H54 (cell line): ENCODE results near the gene SLC39A11.

ENCODE experiments used
- DNase-seq: peaks from one replicate; pipeline ENCODE4 v3.0.0; 2011; ENCODE audit warnings: low spot score, mixed read lengths; ENCODE audit not compliant: insufficient read length
- FAIRE-seq: peaks from 3 replicates; lab custom pipeline; 2011; peaks lifted over from hg19 to GRCh38; lab: Jason Lieb, UNC
- POLR2A ChIP-seq: IDR thresholded peaks from 2 replicates; pipeline ENCODE4 v1.6.1; 2011; ENCODE audit warnings: low read depth, mild to moderate bottlenecking, low read length

SLC39A11 gene

DNA sequence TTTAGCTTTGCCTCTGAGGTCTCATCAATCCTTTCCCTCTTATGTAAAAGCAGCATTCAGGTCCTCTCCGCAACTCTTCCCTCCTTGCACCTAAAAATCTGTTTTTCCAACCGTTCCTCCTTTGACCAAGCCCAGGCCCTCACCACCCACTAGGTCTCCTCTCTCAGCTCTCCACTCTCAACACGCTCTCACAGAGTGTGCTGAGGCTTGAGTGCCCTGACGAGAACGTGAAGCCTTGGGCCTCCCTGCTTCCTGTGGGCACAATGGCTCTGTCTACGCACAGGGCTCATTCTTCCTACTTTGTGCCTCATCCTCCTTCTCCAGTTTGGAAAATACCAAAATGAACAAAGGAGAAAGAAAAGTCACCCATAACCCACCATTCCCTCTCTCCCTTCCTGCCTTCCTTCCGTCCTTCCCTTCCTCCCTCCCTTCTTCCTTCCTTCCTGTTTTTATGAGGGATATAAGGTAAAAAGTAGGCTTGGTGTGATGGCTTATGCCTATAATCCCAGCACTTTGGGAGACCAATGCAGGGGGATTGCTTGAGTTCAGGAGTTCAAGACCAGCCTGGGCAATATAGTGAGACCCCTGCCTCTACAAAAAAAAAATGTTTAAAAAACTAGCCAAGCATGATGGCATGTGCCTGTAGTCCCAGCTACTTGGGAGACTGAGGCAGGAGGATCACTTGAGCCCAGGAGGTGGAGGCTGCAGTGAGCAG is 31.3 kb upstream of the SLC39A11 start:
- no peak for DNase-seq
- FAIRE-seq = no peak
- TF ChIP-seq POLR2A = no peak

DNA sequence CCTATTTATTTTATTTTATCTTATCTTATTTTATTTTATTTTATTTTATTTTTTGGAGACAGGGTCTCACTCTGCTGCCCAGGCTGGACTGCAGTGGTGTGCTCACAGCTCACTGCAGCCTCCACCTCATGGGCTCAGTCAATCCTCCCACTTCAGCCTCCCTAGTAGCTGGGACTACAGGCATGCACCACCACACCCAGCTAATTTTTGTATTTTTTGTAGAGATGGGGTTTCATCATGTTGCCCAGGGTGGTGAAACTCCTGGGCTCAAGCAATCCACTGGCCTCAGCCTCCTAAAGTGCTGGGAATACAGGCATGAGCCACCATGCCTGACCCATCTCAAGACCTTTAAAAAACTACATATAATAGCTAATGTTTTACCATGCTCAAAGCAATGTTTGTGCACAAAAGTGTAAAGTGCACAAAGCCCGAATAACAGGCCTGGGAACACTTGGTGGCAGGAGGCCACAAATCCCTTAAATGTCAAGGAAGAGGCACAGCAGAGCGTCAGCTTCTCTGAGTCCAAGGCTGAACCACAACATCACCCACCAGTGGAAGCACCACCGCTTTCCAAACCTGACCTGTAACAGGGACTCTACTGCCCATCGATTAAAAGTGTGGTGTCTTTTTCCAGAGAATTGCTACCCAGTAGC is 30.6 kb upstream of the SLC39A11 start:
- DNase-seq (no peak), FAIRE-seq (no peak)
- no peak for TF ChIP-seq POLR2A

GRCh38 chr17:73121506-73121905 is 29.0 kb upstream of the SLC39A11 start:
- no peak for TF ChIP-seq POLR2A
- FAIRE-seq = no peak
- DNase-seq = no peak

- no peak for FAIRE-seq
- TF ChIP-seq POLR2A = no peak
- no peak for DNase-seq
Measured at GRCh38 chr17:73119631-73120030, 27.1 kb upstream of the SLC39A11 start.

DNA sequence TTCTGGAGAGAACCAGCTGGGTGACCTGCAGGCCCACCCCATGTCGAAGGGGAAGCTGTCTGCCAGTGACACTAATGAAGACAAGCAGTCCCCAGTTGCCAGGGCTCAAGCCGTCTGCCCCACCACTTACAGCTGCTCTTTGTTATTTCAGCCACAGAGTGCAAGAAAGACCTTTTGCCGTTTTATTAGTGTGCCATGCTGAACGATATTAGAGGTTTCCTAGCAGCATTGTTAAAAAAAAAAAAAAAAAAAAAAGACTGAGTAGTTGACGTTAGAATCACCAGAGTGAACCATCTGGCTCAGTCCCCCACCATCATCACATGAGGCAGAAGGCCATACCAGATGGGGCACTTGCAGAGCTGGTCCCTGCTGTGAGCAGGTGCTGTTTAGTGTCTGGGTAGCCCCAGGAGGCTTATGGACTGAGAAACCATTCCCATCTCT is 26.5 kb upstream of the SLC39A11 start:
- no peak for DNase-seq
- no peak for FAIRE-seq
- TF ChIP-seq POLR2A = no peak

- FAIRE-seq (no peak), DNase-seq (no peak)
- TF ChIP-seq POLR2A = no peak
Measured at GRCh38 chr17:73118139-73118538, 25.7 kb upstream of the SLC39A11 start.

DNA sequence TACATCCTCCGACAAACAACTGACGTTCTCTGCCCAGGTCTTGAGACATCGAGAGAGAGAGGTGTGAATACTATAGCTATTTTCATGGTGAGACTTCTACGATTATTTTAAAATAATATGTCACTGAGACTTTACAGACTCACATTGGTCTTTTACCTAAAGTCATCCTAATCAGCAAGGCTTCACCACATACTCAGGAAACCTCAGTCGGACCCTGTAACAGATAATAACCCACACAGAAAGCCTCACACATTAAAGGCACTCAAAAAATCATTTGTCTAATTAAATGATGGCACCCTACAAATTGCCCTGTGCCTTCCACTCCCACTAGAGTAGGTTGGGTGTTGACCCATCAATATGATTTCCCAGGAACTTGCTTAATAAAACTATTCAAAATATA is 19.8 kb upstream of the SLC39A11 start:
- DNase-seq = no peak
- TF ChIP-seq POLR2A = no peak
- FAIRE-seq = no peak

DNA sequence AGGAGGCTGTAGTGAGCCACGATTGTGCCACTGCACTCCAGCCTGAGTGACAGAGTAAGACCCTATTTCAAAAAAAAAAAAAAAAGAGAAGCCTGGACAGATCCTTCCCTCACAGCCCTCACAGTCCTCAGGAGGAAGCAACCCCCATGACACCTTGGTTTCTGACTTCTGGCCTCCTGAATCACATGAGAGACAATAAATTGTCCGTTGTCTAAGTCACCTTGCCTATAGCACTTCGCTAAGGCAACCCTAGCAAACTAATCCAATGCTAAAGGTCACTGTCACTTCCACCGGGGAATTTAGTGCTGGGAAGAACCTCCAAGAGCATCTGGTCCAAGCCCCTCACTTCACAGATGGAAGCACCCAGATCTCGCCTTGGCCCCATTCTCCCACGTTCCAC is 18.9 kb upstream of the SLC39A11 start:
- no peak for TF ChIP-seq POLR2A
- FAIRE-seq (no peak), DNase-seq (no peak)

DNA sequence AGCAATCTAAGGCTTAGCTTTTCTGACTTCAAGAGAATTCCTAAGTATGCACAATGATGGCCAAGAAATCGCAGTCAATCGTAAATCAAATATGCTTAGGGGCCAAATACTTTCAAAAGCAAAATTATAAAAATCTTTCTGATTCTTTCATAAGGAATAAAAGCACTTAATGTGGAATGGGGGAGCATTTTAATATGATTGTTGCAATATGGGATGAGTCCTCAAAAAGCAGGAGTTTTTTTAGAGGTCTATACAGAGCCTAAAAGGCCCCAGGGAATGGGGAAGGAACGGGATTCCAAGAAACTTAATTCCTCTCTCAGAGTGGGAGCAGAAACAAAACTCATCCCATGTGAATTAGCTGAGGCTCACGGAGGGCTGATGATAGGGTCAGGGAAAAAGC is 14.7 kb upstream of the SLC39A11 start:
- no peak for TF ChIP-seq POLR2A
- no peak for DNase-seq
- FAIRE-seq = no peak

DNA sequence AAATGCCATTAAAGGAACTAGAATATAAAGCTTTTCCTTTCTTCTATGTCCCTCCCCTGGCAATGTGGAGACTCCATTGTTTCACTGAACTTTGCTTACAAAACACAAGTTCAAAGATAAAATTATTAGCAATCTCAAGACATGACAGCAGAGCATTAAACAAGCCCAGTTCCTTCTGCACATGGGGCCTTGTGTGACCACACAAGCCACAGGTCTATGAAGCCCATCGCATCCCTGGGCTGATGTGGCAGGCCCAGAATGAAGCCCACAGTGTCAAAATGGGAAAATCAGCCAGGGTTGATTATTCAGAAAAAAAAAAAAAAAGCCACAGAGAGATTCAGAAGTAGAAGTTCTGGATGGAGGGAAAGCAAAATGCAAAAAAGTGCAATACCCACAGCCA is 12.9 kb upstream of the SLC39A11 start:
- DNase-seq (no peak), FAIRE-seq (no peak)
- no peak for TF ChIP-seq POLR2A

DNA sequence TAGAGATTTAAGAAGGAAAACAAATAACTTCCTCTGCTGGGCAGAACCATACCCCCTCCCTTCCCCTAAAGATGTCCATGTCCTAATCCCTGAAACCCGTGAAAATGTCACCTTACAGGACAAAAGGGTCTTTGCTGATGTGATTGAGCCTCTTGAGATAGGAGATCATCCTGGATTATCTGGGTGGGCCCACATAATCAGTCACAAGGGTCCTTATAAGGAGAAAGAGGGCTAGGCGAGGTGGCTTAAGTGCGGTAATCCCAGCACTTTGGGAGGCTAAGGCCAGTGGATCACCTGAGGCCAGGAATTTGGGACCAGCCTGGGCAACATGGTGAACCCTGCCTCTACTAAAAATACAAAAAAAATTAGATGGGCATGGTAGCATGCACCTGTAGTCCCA is 12.0 kb upstream of the SLC39A11 start:
- TF ChIP-seq POLR2A = no peak
- FAIRE-seq (no peak), DNase-seq (no peak)

DNA sequence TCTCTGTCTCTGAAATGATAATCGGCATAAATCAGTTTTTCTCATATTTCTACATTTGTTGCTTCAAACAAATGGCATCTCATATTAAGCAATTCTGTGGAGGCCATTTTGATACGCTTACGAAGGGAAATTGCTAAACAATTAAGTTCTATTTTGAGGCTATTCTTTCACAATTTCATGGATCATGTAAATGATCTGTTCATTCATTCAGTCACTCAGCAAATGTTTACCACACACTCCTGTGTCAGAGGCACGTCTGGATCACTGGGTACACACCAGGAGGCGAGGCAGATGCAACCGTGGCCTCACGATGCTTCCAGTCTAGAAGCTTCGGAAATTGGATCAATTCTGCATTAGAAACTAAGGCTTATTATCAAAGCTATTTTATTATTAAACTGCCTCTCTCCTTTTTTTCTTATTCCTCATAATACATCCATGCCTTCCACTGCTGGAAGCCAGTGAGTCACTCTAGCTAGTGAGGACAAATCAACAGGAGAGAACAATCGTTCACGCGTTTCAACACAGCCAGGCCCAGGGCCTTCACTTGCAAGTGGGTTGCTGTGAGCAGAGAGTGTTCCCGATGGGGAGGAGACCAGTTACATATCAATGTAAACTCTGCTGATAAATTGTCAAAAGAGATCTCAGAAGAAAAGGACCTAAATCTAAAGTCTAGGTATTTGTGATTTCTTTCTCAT is 11.3 kb upstream of the SLC39A11 start:
- no peak for TF ChIP-seq POLR2A
- FAIRE-seq (no peak), DNase-seq (no peak)

GRCh38 chr17:73101031-73101430 is 8.5 kb upstream of the SLC39A11 start:
- DNase-seq (no peak), FAIRE-seq (no peak)
- TF ChIP-seq POLR2A = no peak

DNA sequence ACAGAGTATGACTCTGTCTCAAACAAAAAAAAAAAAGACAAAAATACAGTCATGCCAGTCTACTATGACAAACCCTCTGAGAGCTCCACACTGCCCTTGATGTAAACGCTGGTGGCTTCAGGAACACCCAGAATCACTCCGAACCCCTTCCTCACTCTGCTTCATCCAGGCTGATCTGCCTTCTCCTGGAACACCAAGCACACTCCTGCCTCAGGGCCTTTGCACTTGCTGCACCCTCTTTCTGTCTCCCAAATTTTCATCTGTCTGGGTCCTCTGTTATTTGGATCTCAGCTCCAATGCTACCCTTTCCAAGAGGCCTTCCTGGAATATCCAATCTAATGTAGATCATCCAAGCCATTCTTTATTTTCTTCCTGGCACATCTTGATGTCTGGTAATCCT is 7.9 kb upstream of the SLC39A11 start:
- DNase-seq (no peak), FAIRE-seq (no peak)
- TF ChIP-seq POLR2A = no peak

GRCh38 chr17:73099511-73099910 is 7.0 kb upstream of the SLC39A11 start:
- DNase-seq (no peak), FAIRE-seq (no peak)
- TF ChIP-seq POLR2A = no peak
